ENCODE data around the gene KAT6B. TPM values are rescaled to one million over a fixed set of nuclear protein-coding genes. Genes with fewer than 3 reads are reported as not detected.

KAT6B gene
- total RNA-seq, 1 donor from 2014 or later: 21.7 TPM

- no peak for FAIRE-seq
- H3K27me3 Mint-ChIP-seq (ENCODE audit: low read depth, unreplicated experiment): peaks cover 5% of the 10 kb centered on the region
Observed at GRCh38 chr10:75037171-75038153, 211.1 kb downstream of the KAT6B start.

GRCh38 chr10:75038335-75038734 is 211.9 kb downstream of the KAT6B start:
- Mint-ChIP-seq H3K27ac (ENCODE audit: unreplicated experiment) (no peak overlapping the region), H3K4me1 (ENCODE audit: low read depth, unreplicated experiment) (peaks cover 5% of the 10 kb centered on the region), H3K4me3 (ENCODE audit: unreplicated experiment) (no peak overlapping the region), H3K9me3 (ENCODE audit: unreplicated experiment) (peaks cover 3% of the 10 kb centered on the region), H3K36me3 (ENCODE audit: low read depth, unreplicated experiment) (no peaks in the 10 kb centered on the region), H3K27me3 (ENCODE audit: low read depth, unreplicated experiment) (peaks cover 5% of the 10 kb centered on the region)
- H3K9me3 ChIP-seq (ENCODE audit: insufficient read depth, low read depth, low read length): no peaks in the 10 kb centered on the region
- H4K20me1 ChIP-seq (ENCODE audit: insufficient read depth, low read length): no peaks in the 10 kb centered on the region
- H3K4me2 ChIP-seq (ENCODE audit: low read length): no peak overlapping the region
- H3K4me1 ChIP-seq (ENCODE audit: insufficient read depth, low read length): peaks cover 12% of the 10 kb centered on the region
- H3K9ac ChIP-seq (ENCODE audit: low read length): no peak overlapping the region
- DNase-seq (ENCODE audit: low read depth): peak; percentile 77
- no peaks in the 10 kb centered on the region for H3K27me3 ChIP-seq (ENCODE audit: insufficient read depth, low read length)
- FAIRE-seq: no peak
- no peak overlapping the region for H3K4me3 ChIP-seq (ENCODE audit: insufficient read depth, low read depth, low read length)
- H3K36me3 ChIP-seq (ENCODE audit: insufficient read depth, low read length): no peaks in the 10 kb centered on the region
- no peaks in the 10 kb centered on the region for H3K79me2 ChIP-seq (ENCODE audit: insufficient read depth, low read length)
- no peak overlapping the region for H2AFZ ChIP-seq (ENCODE audit: low read depth, low read length)
- TF ChIP-seq, protein P1, sequence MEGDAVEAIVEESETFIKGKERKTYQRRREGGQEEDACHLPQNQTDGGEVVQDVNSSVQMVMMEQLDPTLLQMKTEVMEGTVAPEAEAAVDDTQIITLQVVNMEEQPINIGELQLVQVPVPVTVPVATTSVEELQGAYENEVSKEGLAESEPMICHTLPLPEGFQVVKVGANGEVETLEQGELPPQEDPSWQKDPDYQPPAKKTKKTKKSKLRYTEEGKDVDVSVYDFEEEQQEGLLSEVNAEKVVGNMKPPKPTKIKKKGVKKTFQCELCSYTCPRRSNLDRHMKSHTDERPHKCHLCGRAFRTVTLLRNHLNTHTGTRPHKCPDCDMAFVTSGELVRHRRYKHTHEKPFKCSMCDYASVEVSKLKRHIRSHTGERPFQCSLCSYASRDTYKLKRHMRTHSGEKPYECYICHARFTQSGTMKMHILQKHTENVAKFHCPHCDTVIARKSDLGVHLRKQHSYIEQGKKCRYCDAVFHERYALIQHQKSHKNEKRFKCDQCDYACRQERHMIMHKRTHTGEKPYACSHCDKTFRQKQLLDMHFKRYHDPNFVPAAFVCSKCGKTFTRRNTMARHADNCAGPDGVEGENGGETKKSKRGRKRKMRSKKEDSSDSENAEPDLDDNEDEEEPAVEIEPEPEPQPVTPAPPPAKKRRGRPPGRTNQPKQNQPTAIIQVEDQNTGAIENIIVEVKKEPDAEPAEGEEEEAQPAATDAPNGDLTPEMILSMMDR (IDR thresholded peaks at IDR 0.05; ENCODE audit: insufficient read depth, low read depth, low read length): no peak
- TF ChIP-seq EZH2 (IDR thresholded peaks at IDR 0.05; ENCODE audit: insufficient read depth, low read length): no peak
- H3K27ac ChIP-seq (ENCODE audit: low read depth, low read length): no peak overlapping the region

More at GRCh38 chr10:75037171-75038153, 211.1 kb downstream of the KAT6B start:
- no peaks in the 10 kb centered on the region for H3K36me3 Mint-ChIP-seq (ENCODE audit: low read depth, unreplicated experiment)
- DNase-seq (ENCODE audit: low read depth): no peak
- H3K4me1 Mint-ChIP-seq (ENCODE audit: low read depth, unreplicated experiment): peaks cover 5% of the 10 kb centered on the region
- no peak overlapping the region for H3K9ac ChIP-seq (ENCODE audit: low read length)
- no peaks in the 10 kb centered on the region for H3K9me3 ChIP-seq (ENCODE audit: insufficient read depth, low read depth, low read length)
- H2AFZ ChIP-seq (ENCODE audit: low read depth, low read length): no peak overlapping the region
- no peaks in the 10 kb centered on the region for H3K79me2 ChIP-seq (ENCODE audit: insufficient read depth, low read length)
- H3K36me3 ChIP-seq (ENCODE audit: insufficient read depth, low read length): no peaks in the 10 kb centered on the region
- no peak overlapping the region for H3K27ac ChIP-seq (ENCODE audit: low read depth, low read length)
- no peak overlapping the region for H3K4me3 ChIP-seq (ENCODE audit: insufficient read depth, low read depth, low read length)
- H3K4me1 ChIP-seq (ENCODE audit: insufficient read depth, low read length): peaks cover 9% of the 10 kb centered on the region
- TF ChIP-seq, protein P1 (IDR thresholded peaks at IDR 0.05; ENCODE audit: insufficient read depth, low read depth, low read length): no peak
- no peak for TF ChIP-seq EZH2 (IDR thresholded peaks at IDR 0.05; ENCODE audit: insufficient read depth, low read length)
- no peak overlapping the region for H3K4me2 ChIP-seq (ENCODE audit: low read length)
- H3K4me3 Mint-ChIP-seq (ENCODE audit: unreplicated experiment): no peak overlapping the region
- no peak overlapping the region for H3K27ac Mint-ChIP-seq (ENCODE audit: unreplicated experiment)
- peaks cover 3% of the 10 kb centered on the region for H3K9me3 Mint-ChIP-seq (ENCODE audit: unreplicated experiment)
- H4K20me1 ChIP-seq (ENCODE audit: insufficient read depth, low read length): no peaks in the 10 kb centered on the region
- no peaks in the 10 kb centered on the region for H3K27me3 ChIP-seq (ENCODE audit: insufficient read depth, low read length)

DNA sequence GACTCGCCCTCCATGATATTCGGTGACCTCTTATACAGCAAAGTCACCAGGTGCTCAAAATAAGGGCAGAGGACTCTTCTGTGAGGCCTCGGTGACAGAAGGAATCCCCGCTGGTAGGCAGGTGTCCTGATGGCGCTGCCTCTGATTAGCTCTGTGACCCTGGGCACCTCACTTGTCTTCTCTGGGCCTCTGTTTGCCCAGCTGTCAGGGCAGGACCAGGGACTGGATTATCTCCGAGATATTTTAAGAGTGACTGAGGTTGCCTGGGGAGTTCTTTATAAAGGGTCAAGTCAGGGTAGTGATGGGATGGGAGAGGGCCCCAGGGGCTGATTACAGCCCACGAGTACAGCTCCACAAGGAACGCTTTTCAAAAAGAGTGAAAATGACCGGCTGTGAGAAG is 214.2 kb downstream of the KAT6B start:
- H3K9ac ChIP-seq (ENCODE audit: low read length): no peak overlapping the region
- no peaks in the 10 kb centered on the region for H3K36me3 ChIP-seq (ENCODE audit: insufficient read depth, low read length)
- no peak overlapping the region for H3K27ac Mint-ChIP-seq (ENCODE audit: unreplicated experiment)
- H3K9me3 Mint-ChIP-seq (ENCODE audit: unreplicated experiment): peaks cover 7% of the 10 kb centered on the region
- DNase-seq (ENCODE audit: low read depth) (no peak), FAIRE-seq (no peak)
- no peak overlapping the region for H3K27ac ChIP-seq (ENCODE audit: low read depth, low read length)
- no peaks in the 10 kb centered on the region for H3K36me3 Mint-ChIP-seq (ENCODE audit: low read depth, unreplicated experiment)
- H3K4me2 ChIP-seq (ENCODE audit: low read length): no peak overlapping the region
- no peak overlapping the region for H3K4me3 ChIP-seq (ENCODE audit: insufficient read depth, low read depth, low read length)
- no peak overlapping the region for H2AFZ ChIP-seq (ENCODE audit: low read depth, low read length)
- H3K27me3 Mint-ChIP-seq (ENCODE audit: low read depth, unreplicated experiment): peaks cover 13% of the 10 kb centered on the region
- H3K27me3 ChIP-seq (ENCODE audit: insufficient read depth, low read length): no peaks in the 10 kb centered on the region
- H3K9me3 ChIP-seq (ENCODE audit: insufficient read depth, low read depth, low read length): no peaks in the 10 kb centered on the region
- no peak for TF ChIP-seq EZH2 (IDR thresholded peaks at IDR 0.05; ENCODE audit: insufficient read depth, low read length)
- H3K4me1 ChIP-seq (ENCODE audit: insufficient read depth, low read length): peaks cover 12% of the 10 kb centered on the region
- H3K4me1 Mint-ChIP-seq (ENCODE audit: low read depth, unreplicated experiment): peaks cover 3% of the 10 kb centered on the region
- H4K20me1 ChIP-seq (ENCODE audit: insufficient read depth, low read length): no peaks in the 10 kb centered on the region
- no peak overlapping the region for H3K4me3 Mint-ChIP-seq (ENCODE audit: unreplicated experiment)
- H3K79me2 ChIP-seq (ENCODE audit: insufficient read depth, low read length): no peaks in the 10 kb centered on the region

Data from astrocyte (in vitro differentiated cells and primary cell).